ENCODE results near the gene ENDOU. TPM values are rescaled to one million over a fixed set of nuclear protein-coding genes. Genes with fewer than 3 reads are reported as not detected.

The ENDOU gene
- total RNA-seq, 2 experiments from 2014 or later: 0.19 TPM; not detected in 1

GRCh38 chr12:47709237-47709636 lies 16.1 kb downstream of the ENDOU start:
- Histone ChIP-seq H3K9me3 (ENCODE audit: low read length) (no peaks in the 10 kb centered on the region), H3K9me2 (ENCODE audit: insufficient read depth, low read length) (no peaks in the 10 kb centered on the region), H4K20me1 (ENCODE audit: insufficient read depth, low read length) (0 out of 2 replicates have a peak, but pooled peaks cover 5% of the 10 kb centered on the region), H3K4me1 (ENCODE audit: insufficient read depth, low read length, poor library complexity, severe bottlenecking) (peaks cover 44% of the 10 kb centered on the region), H3K27ac (ENCODE audit: low read depth, low read length, poor library complexity, severe bottlenecking) (peak overlapping the region; percentile 83), H3K36me3 (ENCODE audit: insufficient read depth, low read length) (no peaks in the 10 kb centered on the region), H2AFZ (ENCODE audit: low read length) (peak overlapping the region; percentile 53; the same call in 1 of the 2 replicates), H3K4me2 (ENCODE audit: low read length) (peak overlapping the region; percentile 95), H3K79me2 (ENCODE audit: insufficient read depth, low read depth, low read length) (peaks cover 37% of the 10 kb centered on the region), H3K4me3 (ENCODE audit: low read depth, low read length, poor library complexity, severe bottlenecking) (peak overlapping the region; percentile 29)
- no peak for DNase-seq (ENCODE audit: low spot score)
- BruUV-seq (replicated peaks): no TSS peak
- intact Hi-C loops (cut with micrococcal nuclease; ENCODE audit: unreplicated experiment): loop anchor here (5.0 kb wide), 1 partner anchor 253 kb away; the partner anchor contains the start of gene TMEM106C
- CTCF ChIA-PET (ENCODE audit: unreplicated experiment): no interaction called here
- TF ChIP-seq CTCF (conservative IDR thresholded peaks at IDR 0.05; ENCODE audit: low read length) (no peak), EZH2phosphoT487 (IDR thresholded peaks at IDR 0.05; ENCODE audit: borderline replicate concordance, low read depth, low read length) (no peak)
- POLR2A ChIA-PET: interaction anchor here (0.6 to 0.9 kb wide), 2 partner anchors 23 to 171 kb away, joined by 3 read pairs; no protein-coding TSS in a partner anchor

- Histone ChIP-seq H3K4me1 (ENCODE audit: insufficient read depth, low read length, poor library complexity, severe bottlenecking) (peaks cover 54% of the 10 kb centered on the region), H3K79me2 (ENCODE audit: insufficient read depth, low read depth, low read length) (peaks cover 48% of the 10 kb centered on the region), H4K20me1 (ENCODE audit: insufficient read depth, low read length) (0 out of 2 replicates have a peak, but pooled peaks cover 5% of the 10 kb centered on the region), H3K4me3 (ENCODE audit: low read depth, low read length, poor library complexity, severe bottlenecking) (peak overlapping the region; percentile 86), H3K9me3 (ENCODE audit: low read length) (no peaks in the 10 kb centered on the region), H3K4me2 (ENCODE audit: low read length) (peak overlapping the region; percentile 95), H2AFZ (ENCODE audit: low read length) (peak overlapping the region; percentile 53; the same call in 1 of the 2 replicates), H3K27ac (ENCODE audit: low read depth, low read length, poor library complexity, severe bottlenecking) (peak overlapping the region; percentile 83), H3K36me3 (ENCODE audit: insufficient read depth, low read length) (peaks cover 6% of the 10 kb centered on the region; the same call in 1 of the 2 replicates), H3K9me2 (ENCODE audit: insufficient read depth, low read length) (no peaks in the 10 kb centered on the region)
- TF ChIP-seq EZH2phosphoT487 (IDR thresholded peaks at IDR 0.05; ENCODE audit: borderline replicate concordance, low read depth, low read length): no peak
- no peak for TF ChIP-seq CTCF (conservative IDR thresholded peaks at IDR 0.05; ENCODE audit: low read length)
- CTCF ChIA-PET (ENCODE audit: unreplicated experiment): interaction anchor here (1.1 to 1.8 kb wide), 3 partner anchors 34 to 110 kb away, joined by 3 to 6 read pairs (median 3); no protein-coding TSS in a partner anchor
- no TSS peak for BruUV-seq (replicated peaks)
- DNase-seq (ENCODE audit: low spot score): peak; percentile 25
- POLR2A ChIA-PET: interaction anchor here (0.6 to 3.1 kb wide), 9 partner anchors 10 to 113 kb away, joined by 3 to 10 read pairs (median 3); partner anchors contain the start of gene SLC48A1
- intact Hi-C loops (cut with micrococcal nuclease; ENCODE audit: unreplicated experiment): loop anchor here (2.0 to 5.0 kb wide), 3 partner anchors 254 to 491 kb away; partner anchors contain the start of genes ASB8 and TMEM106C
These were observed 17.3 kb downstream of the ENDOU start for GRCh38 chr12:47707905-47708543.
